Astrocyte of the spinal cord (primary cell): ENCODE data around the gene CENPN.

Experiments used
- DNase-seq: peaks from one replicate; pipeline ENCODE4 v3.0.0; 2011; ENCODE audit warnings: low read depth, low spot score
- H3K4me3 ChIP-seq: 2 replicates; pipeline ENCODE4 v1.5.1; 2011; ENCODE audit warnings: low read depth, mild to moderate bottlenecking, low read length, moderate library complexity
- in situ Hi-C: cut with HindIII; loops from 2 replicates; pipeline ENCODE4 v1.10.0; 2017; ENCODE audit warnings: low sequenced_read_pairs
- TF ChIP-seq, protein P1 (sequence below): IDR thresholded peaks from 2 replicates; pipeline ENCODE4 v1.5.1; 2012; ENCODE audit warnings: low read depth, mild to moderate bottlenecking, low read length, inconsistent platforms

The CENPN gene

DNA sequence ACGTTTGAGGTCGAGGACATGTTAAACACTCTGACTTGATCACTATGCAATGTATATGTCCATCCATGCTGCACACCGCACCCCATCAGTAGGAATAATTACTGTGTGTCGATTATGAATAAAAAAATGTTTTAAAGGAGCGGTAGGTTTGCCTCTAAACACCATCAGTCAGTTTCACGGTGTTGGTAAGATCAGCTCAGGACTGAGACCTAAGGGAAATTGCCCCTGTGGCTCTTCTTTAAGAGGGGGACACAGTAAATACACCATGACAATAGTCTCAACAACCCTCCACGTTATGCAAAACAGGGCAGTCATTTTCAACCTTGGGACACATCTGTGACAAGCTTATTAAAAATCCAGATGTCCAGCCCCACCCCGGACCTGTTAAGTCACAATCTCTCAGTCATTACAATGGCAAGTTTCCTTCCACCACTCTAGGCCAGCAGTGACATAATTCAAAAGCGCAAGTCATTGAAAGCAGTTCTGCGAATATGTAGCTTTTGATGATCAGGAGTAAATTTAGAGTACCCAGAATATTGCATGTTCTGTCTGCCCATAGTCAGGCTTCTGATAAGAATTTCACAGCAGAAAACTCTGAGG, 29.8 kb downstream of the CENPN start:
- in situ Hi-C loops: no loop called here
- peak overlapping the region; percentile 66 for H3K4me3 ChIP-seq
- no peak for DNase-seq
- TF ChIP-seq, protein P1, sequence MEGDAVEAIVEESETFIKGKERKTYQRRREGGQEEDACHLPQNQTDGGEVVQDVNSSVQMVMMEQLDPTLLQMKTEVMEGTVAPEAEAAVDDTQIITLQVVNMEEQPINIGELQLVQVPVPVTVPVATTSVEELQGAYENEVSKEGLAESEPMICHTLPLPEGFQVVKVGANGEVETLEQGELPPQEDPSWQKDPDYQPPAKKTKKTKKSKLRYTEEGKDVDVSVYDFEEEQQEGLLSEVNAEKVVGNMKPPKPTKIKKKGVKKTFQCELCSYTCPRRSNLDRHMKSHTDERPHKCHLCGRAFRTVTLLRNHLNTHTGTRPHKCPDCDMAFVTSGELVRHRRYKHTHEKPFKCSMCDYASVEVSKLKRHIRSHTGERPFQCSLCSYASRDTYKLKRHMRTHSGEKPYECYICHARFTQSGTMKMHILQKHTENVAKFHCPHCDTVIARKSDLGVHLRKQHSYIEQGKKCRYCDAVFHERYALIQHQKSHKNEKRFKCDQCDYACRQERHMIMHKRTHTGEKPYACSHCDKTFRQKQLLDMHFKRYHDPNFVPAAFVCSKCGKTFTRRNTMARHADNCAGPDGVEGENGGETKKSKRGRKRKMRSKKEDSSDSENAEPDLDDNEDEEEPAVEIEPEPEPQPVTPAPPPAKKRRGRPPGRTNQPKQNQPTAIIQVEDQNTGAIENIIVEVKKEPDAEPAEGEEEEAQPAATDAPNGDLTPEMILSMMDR: no peak

DNA sequence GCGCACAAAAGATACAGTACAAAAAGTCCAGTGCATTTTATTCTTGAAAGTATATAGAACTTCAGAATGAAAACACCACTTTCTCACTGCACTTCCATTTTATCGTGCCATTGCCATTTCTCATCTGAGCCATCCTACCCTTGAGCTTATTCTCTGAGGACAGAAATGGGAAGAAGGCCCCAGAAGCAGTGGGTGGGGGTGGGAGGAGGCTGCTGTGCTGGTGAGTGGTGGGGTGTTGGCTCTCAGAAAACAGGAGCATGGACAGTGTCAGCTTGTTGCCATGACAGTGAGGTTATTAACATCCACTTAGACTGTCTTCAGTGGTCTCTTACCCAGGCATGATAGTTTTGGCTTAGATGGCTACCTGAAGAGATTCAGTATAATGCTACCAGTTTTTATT, 33.1 kb downstream of the CENPN start:
- in situ Hi-C loops: no loop called here
- no peak for DNase-seq
- no peak overlapping the region for H3K4me3 ChIP-seq
- TF ChIP-seq, protein P1: no peak

DNA sequence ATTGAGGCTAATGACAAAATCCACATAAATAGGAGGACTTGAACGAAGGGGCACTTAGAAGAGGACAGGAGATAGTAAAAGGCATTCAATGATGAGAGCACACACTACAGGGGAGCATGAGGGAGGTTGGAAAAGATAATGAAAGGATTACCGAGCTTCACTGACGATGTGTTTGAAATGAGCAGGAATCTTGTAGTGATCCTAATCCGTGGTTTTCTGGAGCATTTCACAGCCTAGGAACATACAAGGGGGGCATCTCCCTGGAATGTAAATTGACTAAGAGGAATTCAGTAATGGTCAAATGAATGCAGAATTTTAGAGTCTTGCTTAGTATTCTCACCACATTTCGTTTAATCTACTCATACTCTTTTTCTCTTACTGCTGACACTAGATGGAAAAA, 33.8 kb downstream of the CENPN start:
- H3K4me3 ChIP-seq: no peak overlapping the region
- no peak for DNase-seq
- TF ChIP-seq, protein P1: no peak
- in situ Hi-C loops: no loop called here

DNA sequence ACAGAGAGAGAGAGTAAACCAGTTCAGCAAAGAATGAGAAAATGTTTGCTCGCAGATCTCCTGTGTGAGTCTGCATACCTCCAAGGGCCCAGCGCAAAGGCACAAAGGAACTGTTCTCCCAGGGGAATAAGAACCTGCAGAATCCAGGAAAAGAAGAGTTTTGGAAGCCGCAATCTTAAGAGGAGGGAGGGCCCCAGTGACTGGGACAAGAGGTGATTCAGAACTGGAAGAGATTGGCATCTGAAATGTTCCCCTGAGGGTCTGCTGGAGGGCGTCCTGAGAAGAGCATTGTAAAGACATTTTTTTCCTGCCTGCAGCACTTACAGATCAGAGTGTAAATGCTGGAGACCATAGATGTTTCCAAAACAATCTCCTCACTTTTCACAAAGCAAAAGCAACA, 34.7 kb downstream of the CENPN start:
- in situ Hi-C loops: no loop called here
- H3K4me3 ChIP-seq: no peak overlapping the region
- no peak for DNase-seq
- TF ChIP-seq, protein P1: no peak

DNA sequence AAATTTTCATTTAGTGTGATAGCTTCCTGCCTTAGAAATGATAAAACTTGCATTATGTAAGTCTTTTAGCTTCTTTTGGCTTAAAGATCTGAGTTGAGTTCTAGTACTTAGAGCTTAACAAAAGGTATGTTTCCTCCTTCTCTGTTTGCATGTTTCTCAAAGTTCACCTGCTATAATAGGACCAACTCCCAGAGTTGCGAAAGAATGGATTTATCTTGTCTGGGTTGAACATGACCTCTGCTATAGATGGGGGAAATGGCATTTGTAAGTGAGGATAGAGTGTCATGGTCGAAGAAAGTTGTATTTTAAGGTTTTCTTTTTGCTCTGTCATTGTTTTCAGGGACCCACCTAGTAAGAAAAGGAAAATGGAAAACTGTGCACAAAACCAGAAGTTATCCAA, 35.8 kb downstream of the CENPN start:
- no peak for DNase-seq
- H3K4me3 ChIP-seq: no peak overlapping the region
- TF ChIP-seq, protein P1: no peak
- in situ Hi-C loops: no loop called here

DNA sequence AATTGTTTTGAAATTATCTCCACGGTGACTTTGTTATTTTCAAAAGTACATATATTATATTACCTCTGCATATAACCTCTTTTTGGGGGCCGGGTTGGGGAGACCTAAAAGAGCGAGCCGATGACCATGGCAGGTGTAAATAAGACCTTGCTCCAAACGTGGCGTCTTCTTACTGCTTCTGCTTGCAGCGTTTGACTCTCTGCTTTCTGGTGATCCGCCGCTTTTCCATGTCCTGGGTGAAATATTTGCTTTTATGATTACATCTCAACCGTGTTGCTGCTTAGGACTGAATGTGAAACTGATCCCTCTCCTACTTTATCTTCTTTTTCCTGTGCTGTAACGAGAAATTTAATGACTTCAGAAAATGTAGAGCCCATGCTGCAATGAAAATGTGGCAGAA, 46.7 kb downstream of the CENPN start:
- TF ChIP-seq, protein P1: no peak
- DNase-seq: no peak
- H3K4me3 ChIP-seq: no peak overlapping the region
- in situ Hi-C loops: no loop called here
